Ovary (tissue), 9 donors: ENCODE data around the gene PTX4. TPM values are rescaled to one million over a fixed set of nuclear protein-coding genes. Genes with fewer than 3 reads are reported as not detected.

Experiments used
- DNase-seq, 5 donors: peaks; one replicate each; pipeline ENCODE4 v3.0.0-alpha.2; 2019 to 2020
- H3K27ac ChIP-seq, 2 donors: fragments of 200-600 bp; one replicate each; pipeline versions ENCODE4 v1.5.1 to v1.8.0; 2019 to 2022
- H3K27me3 ChIP-seq: fragments of 200-600 bp; one replicate; pipeline ENCODE4 v1.8.0; 2022
- H3K36me3 ChIP-seq: fragments of 200-600 bp; sonication (generic); one replicate; pipeline ENCODE4 v1.5.1; 2019
- H3K4me1 ChIP-seq: one replicate; pipeline ENCODE4 v1.8.1; 2013; ENCODE audit warnings: mild to moderate bottlenecking, moderate library complexity; ENCODE audit not compliant: insufficient read depth
- H3K4me3 ChIP-seq: fragments of 200-600 bp; sonication (generic); one replicate; pipeline ENCODE4 v1.5.1; 2017
- H3K9me3 ChIP-seq, 2 donors: fragments of 200-600 bp in 1 of 2; sonication (generic) in 1 of 2; one replicate each; pipeline versions ENCODE4 v1.5.1 to v1.8.1; 2013 to 2019; ENCODE audit warnings: mild to moderate bottlenecking in 1 of 2, moderate library complexity in 1 of 2
- EP300 ChIP-seq: sonication (generic); formaldehyde crosslinking; IDR thresholded peaks from one replicate; pipeline ENCODE4 v1.6.1; 2017; ENCODE audit warnings: antibody characterized with exemption
- POLR2A ChIP-seq: fragments of 450-650 bp; IDR thresholded peaks from one replicate; pipeline ENCODE4 v1.6.1; 2017; ENCODE audit warnings: antibody characterized with exemption, mild to moderate bottlenecking, moderate library complexity
- WGBS, 3 donors: extraction: QIAGEN DNeasy Blood & Tissue Kit in 1 of 3; methylation state at CpG; one replicate each; pipeline versions ENCODE4 v1.1.5 to v1.1.7; 2013 to 2017; 5-methylcytosine and 5-hydroxymethylcytosine counted together
- intact Hi-C, 4 donors: fragments of 100-400 bp; cut with DNase I; formaldehyde crosslinking; loops; one replicate each; pipeline versions ENCODE4 v1.11.0 to v1.15.1; 2022 to 2023
- polyA plus RNA-seq, 2 donors: library from polyadenylated mRNA; stranded (reverse); fragments of 200-250 nt in 1 of 2; fragments of 350-450 nt in 1 of 2; fragmentation: Illumina TruSeq in 1 of 2; extraction: RNeasy Lipid Tissue Mini Kit (QIAGEN cat#74804) in 1 of 2; gene quantifications; one replicate each; pipeline ENCODE4 v1.2.3, GENCODE V29; 2013 to 2014
- total RNA-seq, 7 donors: library from RNA; depleted of rRNA in 2 of 7; stranded (reverse); fragments of >200 nt in 2 of 7; fragmentation: NEBNext Ultra II Directional in 3 of 7; extraction: Animal tissue kit (Norgen Biotek cat#: 25700) in 3 of 7; gene quantifications; one replicate each; pipeline versions ENCODE4 v1.1.0 to v1.2.4, GENCODE V29; 2016 to 2023
- TF ChIP-seq, protein P1 (sequence below), 3 donors: fragments of 450-650 bp in 2 of 3; fragments of 200-600 bp in 1 of 3; IDR thresholded peaks; one replicate each; pipeline versions ENCODE4 v1.5.1 to v1.8.0; 2016 to 2022; ENCODE audit warnings: antibody characterized with exemption in 3 of 3, mild to moderate bottlenecking in 1 of 3
- donor health status: DM: no; HTN: no; CAD: no; lungs with moderate emphysema.
- donor health status: DM: no; HTN: no; CAD: no.
- donor health status: Bipolar disorder and iron deficiency.
- donor health status: DM: yes; HTN: yes; CAD: no.
- donor health status: DM: no; HTN: no; CAD: no.
- donor health status: DM: yes; HTN: yes; CAD: no.

PTX4 gene
- total and polyA plus RNA-seq, 9 donors = 0.05 to 0.40 (median 0.15) TPM; not detected in 6

DNA sequence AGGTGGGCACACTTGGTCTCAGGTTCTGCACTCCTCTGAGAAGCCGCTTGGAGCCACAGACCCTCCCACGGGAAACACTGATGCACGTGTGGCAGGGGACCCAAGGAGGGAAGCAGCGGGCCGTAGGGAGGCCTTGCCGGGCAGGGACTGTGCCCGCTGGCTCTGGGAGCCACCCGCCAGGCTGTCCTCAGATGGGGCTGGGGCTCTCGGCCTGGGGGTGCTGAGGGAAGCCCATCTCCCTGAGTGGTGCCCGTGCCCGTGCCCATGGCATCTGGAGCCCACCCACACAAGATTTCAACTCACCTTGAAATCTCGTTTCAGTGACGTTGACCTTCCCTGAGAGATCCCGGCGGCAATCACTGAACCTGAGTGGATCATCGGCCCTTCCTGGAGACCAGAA lies 31.8 kb downstream of the PTX4 start:
- 81 to 91% (median 85%) methylated on average over 16 of the region's 16 CpGs for WGBS, 3 donors
- intact Hi-C loops = no loop called here
- Histone ChIP-seq H3K4me1 (no peaks in the 10 kb centered on the region), H3K4me3 (no peak overlapping the region), H3K27me3 (no peaks in the 10 kb centered on the region), H3K9me3 (no peaks in the 10 kb centered on the region), H3K27ac (no peak overlapping the region), H3K36me3 (no peaks in the 10 kb centered on the region)
- TF ChIP-seq, protein P1, sequence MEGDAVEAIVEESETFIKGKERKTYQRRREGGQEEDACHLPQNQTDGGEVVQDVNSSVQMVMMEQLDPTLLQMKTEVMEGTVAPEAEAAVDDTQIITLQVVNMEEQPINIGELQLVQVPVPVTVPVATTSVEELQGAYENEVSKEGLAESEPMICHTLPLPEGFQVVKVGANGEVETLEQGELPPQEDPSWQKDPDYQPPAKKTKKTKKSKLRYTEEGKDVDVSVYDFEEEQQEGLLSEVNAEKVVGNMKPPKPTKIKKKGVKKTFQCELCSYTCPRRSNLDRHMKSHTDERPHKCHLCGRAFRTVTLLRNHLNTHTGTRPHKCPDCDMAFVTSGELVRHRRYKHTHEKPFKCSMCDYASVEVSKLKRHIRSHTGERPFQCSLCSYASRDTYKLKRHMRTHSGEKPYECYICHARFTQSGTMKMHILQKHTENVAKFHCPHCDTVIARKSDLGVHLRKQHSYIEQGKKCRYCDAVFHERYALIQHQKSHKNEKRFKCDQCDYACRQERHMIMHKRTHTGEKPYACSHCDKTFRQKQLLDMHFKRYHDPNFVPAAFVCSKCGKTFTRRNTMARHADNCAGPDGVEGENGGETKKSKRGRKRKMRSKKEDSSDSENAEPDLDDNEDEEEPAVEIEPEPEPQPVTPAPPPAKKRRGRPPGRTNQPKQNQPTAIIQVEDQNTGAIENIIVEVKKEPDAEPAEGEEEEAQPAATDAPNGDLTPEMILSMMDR (IDR thresholded peaks at IDR 0.05) = no peak
- TF ChIP-seq EP300 (no peak), POLR2A (no peak)
- no peak for DNase-seq

DNA sequence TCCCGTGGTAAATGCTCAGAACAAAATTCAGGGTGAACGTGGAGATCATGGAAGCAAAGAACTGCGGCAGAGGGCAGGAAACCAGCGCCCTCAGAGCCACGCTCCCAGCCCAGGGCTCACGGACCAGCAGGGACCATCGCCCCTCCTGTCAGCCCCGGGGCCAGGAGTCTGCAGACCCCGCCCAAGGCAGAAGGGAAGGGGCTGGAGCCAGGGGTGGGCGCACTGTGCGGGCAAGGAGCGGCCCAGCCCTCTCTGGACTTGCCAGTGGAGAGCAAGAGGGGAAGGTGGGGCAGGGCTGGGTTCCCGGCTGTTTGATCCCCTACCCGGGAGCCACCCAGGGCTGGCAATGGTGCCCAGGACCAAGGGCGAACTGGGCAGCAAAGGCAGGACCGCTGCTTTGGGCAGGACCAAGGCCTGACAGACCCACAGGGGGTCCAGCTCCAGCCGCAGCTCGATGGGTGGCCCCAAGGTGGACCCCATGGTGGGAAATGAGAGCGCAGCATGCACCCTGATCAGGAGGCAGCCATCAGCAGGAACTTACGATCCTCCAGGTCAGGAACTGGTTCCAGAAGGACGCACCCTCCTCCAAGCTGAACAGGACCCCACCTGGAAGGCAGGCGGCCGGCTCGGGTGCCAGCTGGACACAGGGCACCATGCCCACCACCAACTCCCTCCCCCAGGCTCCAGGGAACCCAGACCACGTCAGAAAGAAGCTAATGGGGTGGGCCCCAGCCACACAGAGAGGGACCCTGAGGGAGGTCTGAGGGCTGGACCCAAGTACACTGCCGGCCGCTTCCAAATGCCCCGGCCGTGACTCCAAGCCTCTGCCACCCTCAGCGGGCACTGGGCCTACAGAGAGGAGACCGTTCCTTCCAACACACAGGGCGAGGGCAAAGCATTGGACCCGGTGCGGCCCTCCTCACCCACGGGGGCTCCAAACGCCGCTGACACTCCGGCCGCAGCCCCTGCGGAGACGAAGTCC lies 33.3 kb downstream of the PTX4 start:
- Histone ChIP-seq H3K27me3 (no peaks in the 10 kb centered on the region), H3K4me3 (no peak overlapping the region), H3K27ac (no peak overlapping the region), H3K36me3 (no peaks in the 10 kb centered on the region), H3K4me1 (no peaks in the 10 kb centered on the region), H3K9me3 (no peaks in the 10 kb centered on the region)
- TF ChIP-seq, protein P1 (IDR thresholded peaks at IDR 0.05) = no peak
- no peak for TF ChIP-seq POLR2A
- no peak for TF ChIP-seq EP300
- intact Hi-C loops = no loop called here
- no peak for DNase-seq
- WGBS, 3 donors = 88 to 93% (median 92%) methylated on average over 40 to 41 of the region's 41 CpGs

DNA sequence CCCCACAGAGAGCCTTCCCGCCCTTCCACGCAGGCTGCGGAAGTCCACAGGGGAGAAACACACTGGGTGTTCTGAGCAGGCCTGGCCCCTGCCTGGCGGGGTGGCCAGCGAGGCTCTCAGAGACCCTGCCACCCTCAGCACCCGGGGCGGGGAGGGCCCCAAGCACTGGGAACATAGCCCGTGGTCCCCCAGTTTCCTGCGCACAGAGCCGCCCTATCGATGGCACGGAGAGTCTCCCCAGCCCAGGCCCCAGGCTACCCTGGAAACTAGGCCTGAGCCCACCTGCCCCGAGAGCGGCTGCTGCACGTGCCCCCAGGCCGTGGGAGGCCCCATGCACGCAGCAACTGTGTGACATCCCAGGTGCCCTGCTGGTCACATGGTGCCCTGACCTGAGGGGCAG lies 34.2 kb downstream of the PTX4 start:
- TF ChIP-seq, protein P1 (IDR thresholded peaks at IDR 0.05) = no peak
- TF ChIP-seq POLR2A = no peak
- TF ChIP-seq EP300 = no peak
- 90 to 96% (median 90%) methylated on average over 11 to 17 of the region's 17 CpGs for WGBS, 3 donors

DNA sequence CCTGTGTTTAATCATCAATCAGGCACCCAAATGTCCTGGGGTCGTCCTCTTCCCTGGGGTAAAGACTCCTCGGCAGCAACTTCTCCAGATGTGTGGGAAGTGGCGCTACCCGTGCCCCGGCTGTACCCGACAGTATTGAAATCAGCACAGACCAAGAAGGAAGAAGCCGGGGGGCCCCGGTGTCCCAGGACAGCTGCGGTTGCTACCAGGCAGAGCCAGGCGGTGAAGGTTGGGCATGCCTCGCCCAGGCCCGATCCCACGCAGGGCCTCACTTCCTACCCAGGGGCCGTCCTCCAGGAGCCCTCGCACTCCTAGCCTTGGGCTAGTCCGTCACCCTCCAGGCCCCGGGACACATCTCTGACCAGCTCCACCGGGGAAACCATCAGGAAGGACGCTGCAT lies 35.4 kb downstream of the PTX4 start:
- no peak for TF ChIP-seq POLR2A
- no peak for TF ChIP-seq EP300
- TF ChIP-seq, protein P1 (IDR thresholded peaks at IDR 0.05) = no peak
- Histone ChIP-seq H3K27ac (no peak overlapping the region), H3K9me3 (no peaks in the 10 kb centered on the region), H3K27me3 (no peaks in the 10 kb centered on the region), H3K4me1 (no peaks in the 10 kb centered on the region), H3K4me3 (no peak overlapping the region), H3K36me3 (no peaks in the 10 kb centered on the region)
- WGBS, 3 donors = 93 to 96% (median 94%) methylated on average over 19 of the region's 19 CpGs
- no peak for DNase-seq
- intact Hi-C loops = no loop called here

More for the DNA sequence above, 34.2 kb downstream of the PTX4 start:
- no peaks in the 10 kb centered on the region for H3K27me3 ChIP-seq
- H3K4me1 ChIP-seq = no peaks in the 10 kb centered on the region
- no peak overlapping the region for H3K4me3 ChIP-seq
- no peak overlapping the region for H3K27ac ChIP-seq
- H3K9me3 ChIP-seq = no peaks in the 10 kb centered on the region
- DNase-seq = no peak
- intact Hi-C loops = no loop called here
- no peaks in the 10 kb centered on the region for H3K36me3 ChIP-seq
